ENCODE measurements around the gene UBTF. TPM values are rescaled to one million over a fixed set of nuclear protein-coding genes. Genes with fewer than 3 reads are reported as not detected.

UBTF gene
- total RNA-seq, 6 experiments from 2014 or later, result 58.6 to 69.1 (median 65.6) TPM

- H3K4me3 Mint-ChIP-seq, result no peak overlapping the region
- no peak for DNase-seq
- peaks cover 3% of the 10 kb centered on the region; the same call in 1 of the 2 replicates for H3K36me3 Mint-ChIP-seq (ENCODE audit: low read depth)
- no peaks in the 10 kb centered on the region for H3K9me3 Mint-ChIP-seq
- H3K27ac Mint-ChIP-seq, result no peak overlapping the region
- peaks cover 2% of the 10 kb centered on the region; the same call in 1 of the 2 replicates for H3K27me3 Mint-ChIP-seq (ENCODE audit: insufficient read depth)
- TF ChIP-seq, protein P1, sequence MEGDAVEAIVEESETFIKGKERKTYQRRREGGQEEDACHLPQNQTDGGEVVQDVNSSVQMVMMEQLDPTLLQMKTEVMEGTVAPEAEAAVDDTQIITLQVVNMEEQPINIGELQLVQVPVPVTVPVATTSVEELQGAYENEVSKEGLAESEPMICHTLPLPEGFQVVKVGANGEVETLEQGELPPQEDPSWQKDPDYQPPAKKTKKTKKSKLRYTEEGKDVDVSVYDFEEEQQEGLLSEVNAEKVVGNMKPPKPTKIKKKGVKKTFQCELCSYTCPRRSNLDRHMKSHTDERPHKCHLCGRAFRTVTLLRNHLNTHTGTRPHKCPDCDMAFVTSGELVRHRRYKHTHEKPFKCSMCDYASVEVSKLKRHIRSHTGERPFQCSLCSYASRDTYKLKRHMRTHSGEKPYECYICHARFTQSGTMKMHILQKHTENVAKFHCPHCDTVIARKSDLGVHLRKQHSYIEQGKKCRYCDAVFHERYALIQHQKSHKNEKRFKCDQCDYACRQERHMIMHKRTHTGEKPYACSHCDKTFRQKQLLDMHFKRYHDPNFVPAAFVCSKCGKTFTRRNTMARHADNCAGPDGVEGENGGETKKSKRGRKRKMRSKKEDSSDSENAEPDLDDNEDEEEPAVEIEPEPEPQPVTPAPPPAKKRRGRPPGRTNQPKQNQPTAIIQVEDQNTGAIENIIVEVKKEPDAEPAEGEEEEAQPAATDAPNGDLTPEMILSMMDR (IDR thresholded peaks at IDR 0.05), result no peak
- H3K4me1 Mint-ChIP-seq (ENCODE audit: low read depth), result peaks cover 21% of the 10 kb centered on the region
Observed at GRCh38 chr17:44171931-44172455, 47.5 kb downstream of the UBTF start.

DNA sequence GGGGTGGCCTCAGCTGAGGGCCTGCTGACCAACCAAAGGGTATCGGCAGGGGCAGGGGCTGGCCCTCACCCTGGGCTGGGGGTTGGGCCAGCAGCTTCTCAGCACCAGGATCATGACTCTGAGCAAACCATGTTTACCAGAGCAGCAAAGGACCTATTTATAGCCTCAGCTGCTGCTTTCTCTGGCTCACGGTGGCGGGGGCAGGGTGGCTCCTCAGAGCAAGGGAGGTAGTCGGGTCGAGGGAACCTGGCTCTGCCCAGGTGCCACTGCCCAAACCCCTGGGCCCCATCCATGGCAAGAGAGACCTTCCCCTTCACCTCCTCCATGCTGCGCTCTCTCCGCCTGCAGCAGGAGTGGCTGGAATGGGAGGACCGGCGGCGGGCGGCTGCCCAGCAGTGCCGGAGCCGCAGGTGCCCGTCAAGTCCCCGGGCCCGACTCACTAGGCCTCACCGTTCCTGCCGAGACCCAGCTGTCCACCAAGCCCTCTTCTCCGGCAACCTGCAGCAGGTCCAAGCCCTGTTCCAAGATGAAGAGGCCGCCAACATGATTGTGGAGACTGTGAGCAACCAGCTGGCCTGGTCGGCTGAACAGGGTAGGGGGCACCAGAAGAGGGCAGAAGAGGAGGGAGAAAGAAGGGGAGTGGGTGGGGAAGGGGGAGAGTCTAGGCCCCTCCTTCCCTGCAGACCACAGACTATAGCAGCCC is 48.8 kb downstream of the UBTF start, which contains the start of gene ASB16:
Gene ASB16, plus strand, starts transcription at position 206 of the 703 bp plus-strand sequence. Its CDS starts 86 bp downstream, at position 292.
- no peak within 1 kb of the TSS for H3K27ac Mint-ChIP-seq
- DNase-seq, result peak; percentile 16

GRCh38 chr17:44170135-44170498 is 49.4 kb downstream of the UBTF start:
- no peak for DNase-seq
- H3K4me1 Mint-ChIP-seq (ENCODE audit: low read depth), result peaks cover 21% of the 10 kb centered on the region
- no peaks in the 10 kb centered on the region for H3K9me3 Mint-ChIP-seq
- TF ChIP-seq, protein P1 (IDR thresholded peaks at IDR 0.05), result no peak
- H3K36me3 Mint-ChIP-seq (ENCODE audit: low read depth), result no peaks in the 10 kb centered on the region; the same call in 1 of the 2 replicates
- peaks cover 2% of the 10 kb centered on the region; the same call in 1 of the 2 replicates for H3K27me3 Mint-ChIP-seq (ENCODE audit: insufficient read depth)
- H3K27ac Mint-ChIP-seq, result no peak overlapping the region
- H3K4me3 Mint-ChIP-seq, result peak overlapping the region; percentile 3; the same call in 1 of the 2 replicates

More for the DNA sequence above, 48.8 kb downstream of the UBTF start, which contains the start of gene ASB16:
- no peaks in the 10 kb centered on the region; the same call in 1 of the 2 replicates for H3K36me3 Mint-ChIP-seq (ENCODE audit: low read depth)
- TF ChIP-seq, protein P1 (IDR thresholded peaks at IDR 0.05), result no peak
- peaks cover 21% of the 10 kb centered on the region for H3K4me1 Mint-ChIP-seq (ENCODE audit: low read depth)
- H3K9me3 Mint-ChIP-seq, result no peaks in the 10 kb centered on the region
- H3K4me3 Mint-ChIP-seq, result peak within 1 kb of the TSS; percentile 9; the same call in 1 of the 2 replicates
- peaks cover 2% of the 10 kb centered on the region; the same call in 1 of the 2 replicates for H3K27me3 Mint-ChIP-seq (ENCODE audit: insufficient read depth)

DNA sequence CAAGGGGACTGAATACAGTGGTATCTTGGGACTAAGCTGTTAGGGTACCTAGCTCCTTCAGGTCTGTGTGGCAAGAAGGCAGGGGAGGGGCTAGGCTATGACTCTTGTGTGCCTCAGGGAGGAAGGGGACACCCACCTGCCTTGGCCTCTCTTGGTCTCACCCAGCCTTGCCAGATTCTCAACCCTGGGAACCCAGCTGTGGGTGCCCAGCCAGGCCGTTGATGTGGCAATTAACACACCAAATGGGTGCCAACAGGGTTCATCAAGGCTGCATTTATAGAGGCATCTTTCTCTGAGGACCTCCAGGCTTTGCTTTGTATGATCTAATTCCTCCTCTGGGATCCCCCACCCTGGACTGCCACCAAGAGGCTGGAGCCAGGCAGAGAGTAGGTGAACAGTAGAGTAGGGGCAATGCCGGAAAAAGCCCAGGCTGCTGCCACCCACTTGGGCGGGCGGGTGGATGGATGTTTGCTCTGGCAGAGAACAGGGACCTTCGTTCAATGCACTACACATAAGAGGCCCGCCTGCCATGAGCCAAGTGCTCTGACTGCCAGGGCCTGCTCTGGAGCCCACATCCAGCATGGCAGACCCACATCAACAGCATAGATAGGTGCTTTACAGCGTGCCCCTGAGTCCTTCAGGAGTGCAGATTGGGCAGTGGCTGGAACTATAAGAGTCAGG is 52.2 kb downstream of the UBTF start:
- H3K4me1 Mint-ChIP-seq (ENCODE audit: low read depth), result peaks cover 21% of the 10 kb centered on the region
- TF ChIP-seq, protein P1 (IDR thresholded peaks at IDR 0.05), result no peak
- DNase-seq, result no peak
- H3K27me3 Mint-ChIP-seq (ENCODE audit: insufficient read depth), result peaks cover 2% of the 10 kb centered on the region; the same call in 1 of the 2 replicates
- no peak overlapping the region for H3K4me3 Mint-ChIP-seq
- no peaks in the 10 kb centered on the region; the same call in 1 of the 2 replicates for H3K36me3 Mint-ChIP-seq (ENCODE audit: low read depth)
- no peaks in the 10 kb centered on the region for H3K9me3 Mint-ChIP-seq
- H3K27ac Mint-ChIP-seq, result no peak overlapping the region

DNA sequence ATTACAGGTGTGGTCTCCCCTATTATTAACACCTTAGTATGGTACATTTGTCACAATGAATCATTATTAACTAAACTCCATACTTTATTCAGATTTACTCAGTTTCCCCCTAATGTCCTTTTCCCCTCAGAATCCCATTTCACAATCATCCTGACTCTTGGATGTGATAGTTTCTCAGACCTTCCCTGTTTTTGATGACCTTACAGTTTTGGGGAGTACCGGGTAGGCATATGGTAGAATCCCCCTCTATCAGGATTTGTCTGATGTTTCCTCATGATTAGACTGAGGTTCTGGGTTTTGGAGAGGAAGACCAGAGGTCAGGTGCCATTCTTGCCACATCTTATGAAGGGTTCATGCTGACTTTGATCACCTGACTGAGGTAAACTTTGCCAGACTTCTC is 55.0 kb downstream of the UBTF start:
- no peak for DNase-seq
- Mint-ChIP-seq H3K27me3 (ENCODE audit: insufficient read depth) (peaks cover 2% of the 10 kb centered on the region; the same call in 1 of the 2 replicates), H3K9me3 (no peaks in the 10 kb centered on the region), H3K4me1 (ENCODE audit: low read depth) (peaks cover 15% of the 10 kb centered on the region), H3K27ac (no peak overlapping the region), H3K4me3 (no peak overlapping the region), H3K36me3 (ENCODE audit: low read depth) (peaks cover 4% of the 10 kb centered on the region; the same call in 1 of the 2 replicates)
- TF ChIP-seq, protein P1 (IDR thresholded peaks at IDR 0.05), result no peak

All from HFFc6 (cell line).